ENCODE results near the gene CITED1.
"Not testable (repeated sequence)": the region's sequence is repeated elsewhere in the genome, so short reads cannot be mapped to it uniquely, and the experiment has no call there.

The CITED1 gene

GRCh38 chrX:72305286-72306084, at the start of gene CITED1:
TSS of gene CITED1 (minus strand) at chrX:72305914. CDS start at chrX:72302869, 3,045 bp downstream.
- DNase-seq = no peak

- DNase-seq = no peak
Observed at GRCh38 chrX:72352786-72353185, 47.1 kb upstream of the CITED1 start.

GRCh38 chrX:72351606-72352334, 46.1 kb upstream of the CITED1 start:
- no peak for DNase-seq

GRCh38 chrX:72349190-72349589, 43.5 kb upstream of the CITED1 start:
- DNase-seq = no peak

GRCh38 chrX:72348247-72348979, 42.7 kb upstream of the CITED1 start:
- no peak for DNase-seq

GRCh38 chrX:72347366-72347765, 41.7 kb upstream of the CITED1 start:
- no peak for DNase-seq

- no peak for DNase-seq
Observed at GRCh38 chrX:72346302-72346949, 40.7 kb upstream of the CITED1 start.

GRCh38 chrX:72340626-72341025, 34.9 kb upstream of the CITED1 start:
- no peak for DNase-seq

- no peak for DNase-seq
Observed at GRCh38 chrX:72340041-72340440, 34.3 kb upstream of the CITED1 start.

- no peak for DNase-seq
Observed at GRCh38 chrX:72330131-72330530, 24.4 kb upstream of the CITED1 start.

GRCh38 chrX:72326605-72327300, 21.0 kb upstream of the CITED1 start:
- DNase-seq = no peak

GRCh38 chrX:72319651-72320050, 13.9 kb upstream of the CITED1 start:
- DNase-seq = not testable (repeated sequence)

GRCh38 chrX:72317139-72317538, 11.4 kb upstream of the CITED1 start:
- DNase-seq = no peak

- no peak for DNase-seq
Observed at GRCh38 chrX:72316408-72317110, 10.8 kb upstream of the CITED1 start.

- no peak for DNase-seq
Observed at GRCh38 chrX:72314881-72315280, 9.2 kb upstream of the CITED1 start.

- DNase-seq = no peak
Observed at GRCh38 chrX:72313707-72314641, 8.3 kb upstream of the CITED1 start.

GRCh38 chrX:72312311-72312940, 6.7 kb upstream of the CITED1 start:
- no peak for DNase-seq

- no peak for DNase-seq
Observed at GRCh38 chrX:72309297-72310071, 3.8 kb upstream of the CITED1 start.

All from HCEC 1CT (cell line).